ENCODE results near the gene ZBTB4. TPM values are rescaled to one million over a fixed set of nuclear protein-coding genes. Genes with fewer than 3 reads are reported as not detected.

Gene ZBTB4
- total RNA-seq, 6 experiments from 2014 or later = 62.7 to 75.9 (median 68.6) TPM

DNA sequence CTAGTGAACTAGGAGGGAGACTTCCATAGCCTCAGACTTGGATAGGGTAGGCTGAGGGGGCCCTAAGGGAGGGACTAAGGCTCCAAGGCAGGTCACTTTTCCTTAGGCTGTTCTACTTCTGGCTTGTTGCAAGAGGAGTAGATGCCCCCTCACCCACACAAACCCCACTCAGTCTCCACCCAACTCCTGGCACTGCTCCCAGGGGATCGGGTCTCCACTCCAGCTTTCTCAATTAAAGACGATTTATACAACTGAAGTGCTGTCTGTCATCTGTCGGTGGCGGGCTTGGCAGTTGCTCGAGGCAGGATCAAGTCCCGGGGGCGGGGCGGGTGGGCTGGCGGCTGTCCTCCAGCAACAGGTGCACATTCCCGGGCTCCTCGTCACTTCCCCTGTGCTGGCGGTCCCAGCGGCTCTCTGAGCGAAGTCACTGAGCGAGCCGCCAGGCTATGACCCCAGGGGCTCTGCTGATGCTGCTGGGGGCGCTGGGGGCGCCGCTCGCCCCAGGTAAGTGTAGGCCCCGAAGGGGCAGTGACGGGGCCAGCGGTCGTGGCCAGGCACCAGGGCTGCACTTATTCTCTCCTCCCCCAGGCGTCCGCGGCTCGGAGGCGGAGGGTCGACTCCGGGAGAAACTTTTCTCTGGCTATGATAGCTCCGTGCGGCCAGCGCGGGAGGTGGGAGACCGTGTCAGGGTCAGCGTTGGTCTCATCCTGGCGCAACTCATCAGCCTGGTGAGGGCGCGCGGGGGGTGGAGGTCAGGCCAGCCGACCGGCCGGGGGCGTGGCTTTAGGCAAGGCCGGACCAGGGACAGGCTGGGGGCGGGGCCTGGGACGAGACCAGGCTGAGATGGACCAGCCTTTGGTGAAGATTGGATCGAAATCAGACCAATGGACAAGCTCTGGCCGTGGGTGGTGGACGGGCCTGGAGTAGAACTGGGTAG, 34.5 kb downstream of the ZBTB4 start, which contains the start of gene CHRNB1:
Gene CHRNB1, plus strand, starts transcription at position 380 of the 937 bp plus-strand sequence. Its CDS starts 67 bp downstream, at position 447.
- TF ChIP-seq, protein P1, sequence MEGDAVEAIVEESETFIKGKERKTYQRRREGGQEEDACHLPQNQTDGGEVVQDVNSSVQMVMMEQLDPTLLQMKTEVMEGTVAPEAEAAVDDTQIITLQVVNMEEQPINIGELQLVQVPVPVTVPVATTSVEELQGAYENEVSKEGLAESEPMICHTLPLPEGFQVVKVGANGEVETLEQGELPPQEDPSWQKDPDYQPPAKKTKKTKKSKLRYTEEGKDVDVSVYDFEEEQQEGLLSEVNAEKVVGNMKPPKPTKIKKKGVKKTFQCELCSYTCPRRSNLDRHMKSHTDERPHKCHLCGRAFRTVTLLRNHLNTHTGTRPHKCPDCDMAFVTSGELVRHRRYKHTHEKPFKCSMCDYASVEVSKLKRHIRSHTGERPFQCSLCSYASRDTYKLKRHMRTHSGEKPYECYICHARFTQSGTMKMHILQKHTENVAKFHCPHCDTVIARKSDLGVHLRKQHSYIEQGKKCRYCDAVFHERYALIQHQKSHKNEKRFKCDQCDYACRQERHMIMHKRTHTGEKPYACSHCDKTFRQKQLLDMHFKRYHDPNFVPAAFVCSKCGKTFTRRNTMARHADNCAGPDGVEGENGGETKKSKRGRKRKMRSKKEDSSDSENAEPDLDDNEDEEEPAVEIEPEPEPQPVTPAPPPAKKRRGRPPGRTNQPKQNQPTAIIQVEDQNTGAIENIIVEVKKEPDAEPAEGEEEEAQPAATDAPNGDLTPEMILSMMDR (IDR thresholded peaks at IDR 0.05) = no peak
- H3K4me3 Mint-ChIP-seq = peak within 1 kb of the TSS; percentile 50
- H3K27me3 Mint-ChIP-seq (ENCODE audit: insufficient read depth) = peaks cover 22% of the 10 kb centered on the region
- no peaks in the 10 kb centered on the region for H3K36me3 Mint-ChIP-seq (ENCODE audit: low read depth)
- DNase-seq = no peak
- no peaks in the 10 kb centered on the region; the same call in 1 of the 2 replicates for H3K9me3 Mint-ChIP-seq
- H3K27ac Mint-ChIP-seq = no peak within 1 kb of the TSS
- peaks cover 32% of the 10 kb centered on the region for H3K4me1 Mint-ChIP-seq (ENCODE audit: low read depth)

DNA sequence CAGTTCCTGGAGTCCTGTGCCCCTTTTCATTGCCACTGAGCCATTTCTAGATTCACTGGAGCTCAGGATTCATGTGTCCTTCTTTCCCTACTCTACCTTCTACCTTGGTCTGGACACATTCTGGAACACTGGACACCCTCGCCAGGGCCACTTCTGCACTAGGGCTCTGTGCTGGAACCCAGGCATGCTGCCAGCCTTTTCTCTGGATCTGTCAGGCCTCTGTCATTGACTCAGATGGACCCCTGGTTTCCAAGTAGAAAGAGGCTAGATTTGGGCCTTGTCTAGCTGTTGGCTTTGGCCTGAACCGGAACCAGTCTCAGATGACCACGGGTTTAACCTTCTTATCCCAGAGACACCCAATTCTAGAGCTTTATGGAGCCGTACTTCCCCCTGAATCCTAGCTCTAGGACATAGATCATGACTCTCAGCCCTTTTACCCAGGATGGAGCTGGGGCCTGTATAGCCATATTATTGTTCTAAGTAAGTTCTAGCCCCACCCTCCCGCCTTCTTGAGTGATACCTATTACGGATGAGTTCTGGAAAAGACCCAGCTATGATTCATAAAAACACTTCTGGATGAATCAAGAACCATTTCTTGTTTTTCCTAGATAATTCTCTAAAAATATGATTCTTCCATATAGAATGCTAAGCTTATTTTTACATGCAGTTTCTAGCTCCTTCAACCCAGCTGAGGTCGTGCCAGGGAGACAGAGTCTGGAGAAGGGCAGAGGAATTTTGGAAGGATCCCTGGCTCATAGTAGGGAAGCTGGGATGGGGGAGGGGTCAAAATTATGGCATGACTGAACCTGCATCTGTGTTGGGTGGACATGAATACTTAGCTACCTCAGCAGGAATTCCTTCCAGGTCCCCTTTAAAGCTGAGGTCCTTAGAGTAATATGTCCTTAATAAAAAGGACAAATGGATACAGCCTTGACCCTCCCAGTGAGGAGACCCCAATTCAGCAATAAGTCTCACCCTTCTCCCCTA, 35.6 kb downstream of the ZBTB4 start:
- no peak for DNase-seq
- TF ChIP-seq, protein P1 (IDR thresholded peaks at IDR 0.05) = no peak
- Mint-ChIP-seq H3K4me3 (no peak overlapping the region), H3K27me3 (ENCODE audit: insufficient read depth) (peaks cover 28% of the 10 kb centered on the region), H3K4me1 (ENCODE audit: low read depth) (peaks cover 32% of the 10 kb centered on the region), H3K9me3 (no peaks in the 10 kb centered on the region; the same call in 1 of the 2 replicates), H3K27ac (no peak overlapping the region), H3K36me3 (ENCODE audit: low read depth) (no peaks in the 10 kb centered on the region)

DNA sequence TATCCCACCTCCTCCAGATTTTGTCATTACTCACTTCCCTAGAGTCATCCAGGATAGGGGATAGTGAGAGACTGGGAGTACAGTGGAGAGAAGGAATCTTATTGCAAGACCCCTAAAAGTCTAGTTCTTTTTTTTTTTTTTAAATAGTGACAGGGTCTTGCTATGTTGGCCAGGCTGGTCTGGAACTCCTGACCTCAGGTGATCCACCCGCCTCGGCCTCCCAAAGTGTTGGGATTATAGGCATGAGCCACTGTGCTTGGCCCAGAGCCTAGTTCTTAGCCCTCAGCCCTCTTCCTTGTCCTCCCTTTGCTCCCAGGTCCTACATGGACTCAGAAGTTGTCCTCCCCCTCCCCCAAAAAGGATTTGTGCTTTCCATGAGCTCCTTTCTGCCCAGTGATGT, 37.3 kb downstream of the ZBTB4 start:
- H3K4me3 Mint-ChIP-seq = no peak overlapping the region
- peaks cover 36% of the 10 kb centered on the region for H3K27me3 Mint-ChIP-seq (ENCODE audit: insufficient read depth)
- no peaks in the 10 kb centered on the region; the same call in 1 of the 2 replicates for H3K36me3 Mint-ChIP-seq (ENCODE audit: low read depth)
- H3K27ac Mint-ChIP-seq = no peak overlapping the region
- peaks cover 38% of the 10 kb centered on the region for H3K4me1 Mint-ChIP-seq (ENCODE audit: low read depth)
- H3K9me3 Mint-ChIP-seq = no peaks in the 10 kb centered on the region
- DNase-seq = no peak
- TF ChIP-seq, protein P1 (IDR thresholded peaks at IDR 0.05) = no peak

DNA sequence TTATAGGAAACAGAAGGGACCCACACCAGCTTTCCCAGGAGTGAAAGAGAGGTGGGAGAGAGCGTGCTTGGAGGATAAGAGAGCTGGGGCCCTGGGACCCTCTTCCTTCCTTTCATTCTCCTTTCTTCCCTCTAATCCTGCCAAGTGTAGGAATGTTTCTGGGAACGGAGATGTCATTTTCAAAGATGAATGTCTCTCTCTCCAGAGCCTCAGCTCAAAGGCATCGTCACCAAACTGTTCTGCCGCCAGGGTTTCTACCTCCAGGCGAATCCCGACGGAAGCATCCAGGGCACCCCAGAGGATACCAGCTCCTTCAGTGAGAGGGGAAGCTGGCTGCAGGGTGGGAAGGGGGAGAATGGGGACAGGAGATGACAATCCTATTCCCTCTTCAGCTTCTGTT, 38.2 kb downstream of the ZBTB4 start:
- no peak for DNase-seq
- Mint-ChIP-seq H3K27me3 (ENCODE audit: insufficient read depth) (peaks cover 30% of the 10 kb centered on the region), H3K27ac (no peak overlapping the region), H3K4me1 (ENCODE audit: low read depth) (peaks cover 47% of the 10 kb centered on the region), H3K4me3 (no peak overlapping the region), H3K9me3 (no peaks in the 10 kb centered on the region), H3K36me3 (ENCODE audit: low read depth) (no peaks in the 10 kb centered on the region; the same call in 1 of the 2 replicates)
- TF ChIP-seq, protein P1 (IDR thresholded peaks at IDR 0.05) = peak; percentile 1; the same call in 1 of the 2 replicates

DNA sequence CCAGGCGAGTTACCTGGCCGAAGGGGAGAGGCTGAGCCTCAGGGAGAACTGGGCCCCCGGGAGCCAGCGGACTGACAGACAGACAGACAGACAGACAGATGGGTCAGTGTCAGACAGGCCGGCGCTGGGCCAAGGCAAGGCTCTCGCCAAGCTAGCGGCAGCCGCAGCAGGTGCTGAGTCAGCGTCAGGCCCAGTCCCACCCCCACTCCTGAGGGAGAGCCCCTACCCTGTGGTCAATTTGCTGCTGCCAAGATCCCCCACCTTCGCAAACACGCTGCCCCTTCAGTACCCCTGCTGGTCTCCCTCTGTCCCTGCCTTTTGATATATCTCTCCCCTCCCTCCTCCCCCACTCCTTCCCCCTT, 38.6 kb downstream of the ZBTB4 start:
- Mint-ChIP-seq H3K9me3 (no peaks in the 10 kb centered on the region), H3K27me3 (ENCODE audit: insufficient read depth) (peaks cover 25% of the 10 kb centered on the region), H3K36me3 (ENCODE audit: low read depth) (no peaks in the 10 kb centered on the region; the same call in 1 of the 2 replicates), H3K4me1 (ENCODE audit: low read depth) (peaks cover 48% of the 10 kb centered on the region), H3K27ac (no peak overlapping the region), H3K4me3 (no peak overlapping the region; the same call in 1 of the 2 replicates)
- no peak for DNase-seq
- TF ChIP-seq, protein P1 (IDR thresholded peaks at IDR 0.05) = peak; percentile 13; the same call in 1 of the 2 replicates

All from HFFc6 (cell line).